NCI-H1417 (cell line): ENCODE measurements around the gene C5orf47.

ENCODE experiments used
- DNase-seq, 3 experiments: peaks; one replicate each; lab custom pipeline; 2025; lab: John Stamatoyannopoulos, UW

C5orf47 gene

GRCh38 chr5:174044466-174045254, 55.7 kb downstream of the C5orf47 start:
- DNase-seq: no peak

DNA sequence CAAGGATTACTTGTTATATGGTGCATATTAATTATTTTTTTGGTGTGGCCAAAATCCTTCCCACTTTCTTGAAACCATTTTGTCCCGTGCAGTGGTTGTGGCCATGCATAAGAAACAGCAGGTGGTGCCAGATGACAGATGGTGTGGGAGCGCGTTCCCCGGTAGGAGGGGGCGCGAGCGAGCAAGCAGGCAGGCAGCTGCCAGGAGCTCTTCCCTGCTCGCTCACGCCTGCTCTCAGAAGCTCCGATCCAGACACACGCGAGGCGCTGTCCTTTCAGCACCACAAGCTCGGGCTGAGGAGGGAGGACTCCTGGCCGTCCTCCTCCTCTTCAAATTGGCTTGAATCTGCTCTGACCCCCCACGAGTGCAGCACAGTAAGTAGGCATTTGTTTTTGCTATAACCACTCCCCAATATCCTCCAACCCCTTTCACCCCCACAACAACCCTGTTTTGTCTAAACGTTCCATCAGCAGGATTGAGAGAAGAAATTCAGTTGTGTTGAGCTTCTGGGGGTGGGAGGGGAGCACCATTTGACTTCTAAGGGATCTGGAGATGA, 56.6 kb downstream of the C5orf47 start, which contains the start of gene NSG2:
Gene NSG2, plus strand, starts transcription at position 237 of the 556 bp plus-strand sequence. CDS start 1,050 bp downstream, outside the sequence.
- peak; percentile 60 to 85 (median 82) for DNase-seq

- DNase-seq: no peak
Observed at GRCh38 chr5:174046558-174046957, 57.6 kb downstream of the C5orf47 start.

DNA sequence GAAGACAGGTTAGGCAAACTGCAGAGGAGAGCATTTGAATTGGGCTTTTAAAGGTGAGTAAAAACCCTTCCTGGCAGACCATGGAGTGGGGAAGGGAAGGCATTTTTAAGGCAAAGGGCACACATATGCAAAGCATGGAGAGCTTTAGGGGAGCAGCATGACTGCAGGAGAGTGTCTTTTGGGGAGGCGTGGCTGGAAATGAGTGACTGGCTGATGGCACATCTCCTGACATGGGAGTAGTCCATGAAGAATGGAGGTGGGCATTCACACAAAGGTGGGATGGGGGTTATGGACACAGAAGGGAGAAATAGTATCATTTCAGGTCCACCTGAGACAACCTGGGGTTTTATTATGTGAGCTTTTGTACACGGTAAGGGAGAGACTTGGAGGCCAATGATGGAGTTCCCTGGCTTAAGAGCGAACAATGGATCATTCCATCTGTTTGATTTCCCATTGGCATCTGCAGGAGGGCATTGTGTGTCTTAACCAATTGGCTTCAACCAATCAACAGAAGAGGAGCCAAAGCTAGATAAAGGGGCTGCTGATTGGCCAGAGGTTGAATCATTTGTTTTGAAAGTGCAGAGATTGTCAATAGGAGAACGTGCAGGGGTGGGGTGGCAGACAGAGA, 58.6 kb downstream of the C5orf47 start:
- DNase-seq: no peak

DNA sequence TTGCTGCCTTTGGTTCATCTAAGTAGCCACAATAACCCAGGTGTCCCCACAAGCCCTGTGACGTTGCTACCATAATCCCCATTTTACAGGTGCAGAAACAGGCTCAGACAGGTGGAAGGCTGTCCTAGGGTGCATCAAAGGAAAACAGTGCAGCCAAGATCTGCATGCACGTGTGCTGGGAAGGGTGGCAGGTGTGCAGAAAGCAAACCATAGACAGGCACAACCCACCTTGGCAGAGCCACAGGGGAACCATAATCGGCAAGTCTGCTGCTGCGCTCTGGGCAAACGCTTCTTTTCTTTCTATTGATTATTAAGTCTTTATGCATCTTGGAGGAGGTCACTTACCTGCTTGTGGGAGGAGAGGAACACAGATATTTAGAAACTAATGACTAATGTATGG, 63.7 kb downstream of the C5orf47 start:
- DNase-seq: no peak

- no peak for DNase-seq
Observed at GRCh38 chr5:174053905-174054304, 64.9 kb downstream of the C5orf47 start.
